ENCODE data around the gene BFAR.

BFAR gene

GRCh38 chr16:14616280-14616679 is 16.5 kb upstream of the BFAR start:
- no peak for DNase-seq (ENCODE audit: low spot score)
- no peak overlapping the region for H4K91ac ChIP-seq (ENCODE audit: low read depth, low read length, poor library complexity)
- H3K18ac ChIP-seq (ENCODE audit: low read length), result no peak overlapping the region
- no peak overlapping the region for H3K4me2 ChIP-seq (ENCODE audit: insufficient read depth, low read length, poor library complexity, severe bottlenecking)
- H3K27ac ChIP-seq (replicated peaks; ENCODE audit: low read length), result no peak overlapping the region
- H3K36me3 ChIP-seq (replicated peaks in 1 of 2; ENCODE audit: control insufficient read depth in 2 of 2, insufficient read depth in 2 of 2, low read length in 2 of 2), result peaks cover 13 to 79% of the 10 kb centered on the region in 2 donors
- no peak overlapping the region for H2BK120ac ChIP-seq (ENCODE audit: low read depth, low read length)
- H2AK5ac ChIP-seq (ENCODE audit: low read depth, low read length), result no peak overlapping the region
- H3K4me1 ChIP-seq (ENCODE audit: control insufficient read depth in 2 of 2, insufficient read depth in 1 of 2, low read depth in 1 of 2, low read length in 2 of 2), result no peaks in the 10 kb centered on the region
- no peak overlapping the region for H3K14ac ChIP-seq (ENCODE audit: low read length)
- H2BK5ac ChIP-seq (ENCODE audit: low read length), result no peak overlapping the region
- peak overlapping the region in 1 of 2 donors; percentile 20 for H3K4me3 ChIP-seq (ENCODE audit: low read length in 2 of 2)
- no peak overlapping the region for H3K4ac ChIP-seq (ENCODE audit: low read length)
- no peak overlapping the region for H4K8ac ChIP-seq (ENCODE audit: low read depth, low read length)
- WGBS, 2 donors (ENCODE audit: extremely low coverage in 2 of 2, insufficient read length in 2 of 2, insufficient replicate concordance in 1 of 2), result no CpG with 5 or more reads among the region's 4 CpGs
- H3K9ac ChIP-seq (ENCODE audit: low read depth, low read length, poor library complexity), result no peak overlapping the region
- H3K9me3 ChIP-seq (replicated peaks in 1 of 2; ENCODE audit: control insufficient read depth in 2 of 2, insufficient read depth in 1 of 2, low read depth in 1 of 2, low read length in 2 of 2), result no peaks in the 10 kb centered on the region
- H3K23ac ChIP-seq (ENCODE audit: low read depth, low read length, poor library complexity), result no peak overlapping the region
- H2AFZ ChIP-seq (ENCODE audit: low read length), result no peak overlapping the region
- H2BK15ac ChIP-seq (ENCODE audit: low read length), result no peak overlapping the region
- H3K79me1 ChIP-seq (ENCODE audit: low read depth, low read length), result no peaks in the 10 kb centered on the region
- H2BK12ac ChIP-seq (ENCODE audit: low read length), result no peak overlapping the region
- H3K27me3 ChIP-seq (ENCODE audit: control insufficient read depth in 3 of 3, insufficient read depth in 3 of 3, low read depth in 1 of 3, low read length in 3 of 3), result no peaks in the 10 kb centered on the region

GRCh38 chr16:14618566-14618965 is 14.2 kb upstream of the BFAR start:
- peaks cover 13 to 80% of the 10 kb centered on the region in 2 donors for H3K36me3 ChIP-seq (replicated peaks in 1 of 2; ENCODE audit: control insufficient read depth in 2 of 2, insufficient read depth in 2 of 2, low read length in 2 of 2)
- no peak overlapping the region for H4K91ac ChIP-seq (ENCODE audit: low read depth, low read length, poor library complexity)
- H2AFZ ChIP-seq (ENCODE audit: low read length), result no peak overlapping the region
- H2AK5ac ChIP-seq (ENCODE audit: low read depth, low read length), result no peak overlapping the region
- H3K79me1 ChIP-seq (ENCODE audit: low read depth, low read length), result no peaks in the 10 kb centered on the region
- H3K4me3 ChIP-seq (ENCODE audit: low read length in 2 of 2), result no peak overlapping the region
- no peak overlapping the region for H3K18ac ChIP-seq (ENCODE audit: low read length)
- H3K9me3 ChIP-seq (replicated peaks in 1 of 2; ENCODE audit: control insufficient read depth in 2 of 2, insufficient read depth in 1 of 2, low read depth in 1 of 2, low read length in 2 of 2), result no peaks in the 10 kb centered on the region
- H3K4me1 ChIP-seq (ENCODE audit: control insufficient read depth in 2 of 2, insufficient read depth in 1 of 2, low read depth in 1 of 2, low read length in 2 of 2), result no peaks in the 10 kb centered on the region
- DNase-seq (ENCODE audit: low spot score), result no peak
- H4K8ac ChIP-seq (ENCODE audit: low read depth, low read length), result no peak overlapping the region
- H3K27ac ChIP-seq (replicated peaks; ENCODE audit: low read length), result no peak overlapping the region
- no peak overlapping the region for H3K14ac ChIP-seq (ENCODE audit: low read length)
- no peak overlapping the region for H3K23ac ChIP-seq (ENCODE audit: low read depth, low read length, poor library complexity)
- WGBS, 2 donors (ENCODE audit: extremely low coverage in 2 of 2, insufficient read length in 2 of 2, insufficient replicate concordance in 1 of 2), result no CpG with 5 or more reads among the region's 7 CpGs
- no peak overlapping the region for H3K4me2 ChIP-seq (ENCODE audit: insufficient read depth, low read length, poor library complexity, severe bottlenecking)
- no peak overlapping the region for H2BK5ac ChIP-seq (ENCODE audit: low read length)
- H2BK120ac ChIP-seq (ENCODE audit: low read depth, low read length), result no peak overlapping the region
- no peak overlapping the region for H2BK12ac ChIP-seq (ENCODE audit: low read length)
- no peak overlapping the region for H2BK15ac ChIP-seq (ENCODE audit: low read length)
- H3K9ac ChIP-seq (ENCODE audit: low read depth, low read length, poor library complexity), result no peak overlapping the region
- no peak overlapping the region for H3K4ac ChIP-seq (ENCODE audit: low read length)
- no peaks in the 10 kb centered on the region for H3K27me3 ChIP-seq (ENCODE audit: control insufficient read depth in 3 of 3, insufficient read depth in 3 of 3, low read depth in 1 of 3, low read length in 3 of 3)

GRCh38 chr16:14627078-14627477 is 5.7 kb upstream of the BFAR start:
- Histone ChIP-seq H3K4me2 (ENCODE audit: insufficient read depth, low read length, poor library complexity, severe bottlenecking) (no peak overlapping the region), H3K36me3 (replicated peaks in 1 of 2; ENCODE audit: control insufficient read depth in 2 of 2, insufficient read depth in 2 of 2, low read length in 2 of 2) (peaks cover 6 to 64% of the 10 kb centered on the region in 2 donors), H2BK12ac (ENCODE audit: low read length) (no peak overlapping the region), H3K9ac (ENCODE audit: low read depth, low read length, poor library complexity) (no peak overlapping the region), H3K9me3 (replicated peaks in 1 of 2; ENCODE audit: control insufficient read depth in 2 of 2, insufficient read depth in 1 of 2, low read depth in 1 of 2, low read length in 2 of 2) (peaks cover 0 to 1% of the 10 kb centered on the region in 2 donors), H2BK15ac (ENCODE audit: low read length) (no peak overlapping the region), H3K18ac (ENCODE audit: low read length) (no peak overlapping the region), H3K27ac (replicated peaks; ENCODE audit: low read length) (no peak overlapping the region), H3K4me3 (ENCODE audit: low read length in 2 of 2) (no peak overlapping the region), H3K14ac (ENCODE audit: low read length) (no peak overlapping the region), H2AFZ (ENCODE audit: low read length) (no peak overlapping the region), H4K8ac (ENCODE audit: low read depth, low read length) (no peak overlapping the region), H2AK5ac (ENCODE audit: low read depth, low read length) (no peak overlapping the region), H2BK5ac (ENCODE audit: low read length) (no peak overlapping the region), H2BK120ac (ENCODE audit: low read depth, low read length) (no peak overlapping the region), H3K79me1 (ENCODE audit: low read depth, low read length) (no peaks in the 10 kb centered on the region), H3K27me3 (ENCODE audit: control insufficient read depth in 3 of 3, insufficient read depth in 3 of 3, low read depth in 1 of 3, low read length in 3 of 3) (no peaks in the 10 kb centered on the region), H4K91ac (ENCODE audit: low read depth, low read length, poor library complexity) (no peak overlapping the region), H3K4ac (ENCODE audit: low read length) (no peak overlapping the region), H3K4me1 (ENCODE audit: control insufficient read depth in 2 of 2, insufficient read depth in 1 of 2, low read depth in 1 of 2, low read length in 2 of 2) (peaks cover 5 to 7% of the 10 kb centered on the region in 2 donors), H3K23ac (ENCODE audit: low read depth, low read length, poor library complexity) (no peak overlapping the region)
- no peak for DNase-seq (ENCODE audit: low spot score)
- no CpG with 5 or more reads among the region's 4 CpGs for WGBS, 2 donors (ENCODE audit: extremely low coverage in 2 of 2, insufficient read length in 2 of 2, insufficient replicate concordance in 1 of 2)

GRCh38 chr16:14628806-14629611 is 3.7 kb upstream of the BFAR start:
- Histone ChIP-seq H3K18ac (ENCODE audit: low read length) (no peak overlapping the region), H3K27me3 (ENCODE audit: control insufficient read depth in 3 of 3, insufficient read depth in 3 of 3, low read depth in 1 of 3, low read length in 3 of 3) (no peaks in the 10 kb centered on the region), H4K8ac (ENCODE audit: low read depth, low read length) (no peak overlapping the region), H3K9me3 (replicated peaks in 1 of 2; ENCODE audit: control insufficient read depth in 2 of 2, insufficient read depth in 1 of 2, low read depth in 1 of 2, low read length in 2 of 2) (peaks cover 0 to 1% of the 10 kb centered on the region in 2 donors), H2BK120ac (ENCODE audit: low read depth, low read length) (no peak overlapping the region), H2BK5ac (ENCODE audit: low read length) (peak overlapping the region; percentile 54), H3K79me1 (ENCODE audit: low read depth, low read length) (peaks cover 7% of the 10 kb centered on the region), H3K9ac (ENCODE audit: low read depth, low read length, poor library complexity) (peak overlapping the region; percentile 97), H2AK5ac (ENCODE audit: low read depth, low read length) (peak overlapping the region; percentile 79), H3K14ac (ENCODE audit: low read length) (no peak overlapping the region), H3K27ac (replicated peaks; ENCODE audit: low read length) (peak overlapping the region; percentile 7), H3K4ac (ENCODE audit: low read length) (no peak overlapping the region), H2BK15ac (ENCODE audit: low read length) (no peak overlapping the region), H2BK12ac (ENCODE audit: low read length) (no peak overlapping the region), H2AFZ (ENCODE audit: low read length) (peak overlapping the region; percentile 88), H3K23ac (ENCODE audit: low read depth, low read length, poor library complexity) (no peak overlapping the region), H3K4me2 (ENCODE audit: insufficient read depth, low read length, poor library complexity, severe bottlenecking) (peak overlapping the region; percentile 85), H3K4me3 (ENCODE audit: low read length in 2 of 2) (peak overlapping the region; percentile 86 to 88), H4K91ac (ENCODE audit: low read depth, low read length, poor library complexity) (no peak overlapping the region), H3K4me1 (ENCODE audit: control insufficient read depth in 2 of 2, insufficient read depth in 1 of 2, low read depth in 1 of 2, low read length in 2 of 2) (peaks cover 7 to 9% of the 10 kb centered on the region in 2 donors), H3K36me3 (replicated peaks in 1 of 2; ENCODE audit: control insufficient read depth in 2 of 2, insufficient read depth in 2 of 2, low read length in 2 of 2) (peaks cover 6 to 47% of the 10 kb centered on the region in 2 donors)
- WGBS, 2 donors (ENCODE audit: extremely low coverage in 2 of 2, insufficient read length in 2 of 2, insufficient replicate concordance in 1 of 2), result no CpG with 5 or more reads among the region's 12 CpGs
- no peak for DNase-seq (ENCODE audit: low spot score)
